Activated effector memory CD4-positive, alpha-beta T cell treated with Interleukin-2 at 50 U/mL for 16 hours (primary cell): ENCODE measurements around the gene METTL14.

Experiments used
- DNase-seq: peaks from one replicate; pipeline ENCODE4 v3.0.0-alpha.2; 2020

METTL14 gene

GRCh38 chr4:118734491-118735205, 49.5 kb downstream of the METTL14 start:
- no peak for DNase-seq

- DNase-seq = no peak
Observed at GRCh38 chr4:118736900-118737299, 51.7 kb downstream of the METTL14 start.

- DNase-seq = no peak
Observed at GRCh38 chr4:118738090-118738489, 52.9 kb downstream of the METTL14 start.

GRCh38 chr4:118739022-118739713, 54.0 kb downstream of the METTL14 start:
- no peak for DNase-seq

GRCh38 chr4:118740869-118741268, 55.7 kb downstream of the METTL14 start:
- DNase-seq = no peak

GRCh38 chr4:118741301-118741855, 56.2 kb downstream of the METTL14 start:
- DNase-seq = no peak

- no peak for DNase-seq
Observed at GRCh38 chr4:118742050-118742449, 56.9 kb downstream of the METTL14 start.

- DNase-seq = no peak
Observed at GRCh38 chr4:118743867-118744266, 58.7 kb downstream of the METTL14 start.

- no peak for DNase-seq
Observed at GRCh38 chr4:118745357-118745756, 60.2 kb downstream of the METTL14 start.

- DNase-seq = no peak
Observed at GRCh38 chr4:118746251-118746919, 61.2 kb downstream of the METTL14 start.

- DNase-seq = no peak
Observed at GRCh38 chr4:118749347-118749988, 64.3 kb downstream of the METTL14 start.

GRCh38 chr4:118751629-118752323, 66.6 kb downstream of the METTL14 start:
- no peak for DNase-seq

- no peak for DNase-seq
Observed at GRCh38 chr4:118752551-118752950, 67.4 kb downstream of the METTL14 start.

GRCh38 chr4:118753096-118753495, 67.9 kb downstream of the METTL14 start:
- DNase-seq = no peak

- DNase-seq = no peak
Observed at GRCh38 chr4:118753685-118754084, 68.5 kb downstream of the METTL14 start.

GRCh38 chr4:118754890-118755289, 69.7 kb downstream of the METTL14 start:
- DNase-seq = no peak

GRCh38 chr4:118755438-118756226, 70.4 kb downstream of the METTL14 start:
- DNase-seq = no peak

GRCh38 chr4:118756429-118756828, 71.2 kb downstream of the METTL14 start:
- no peak for DNase-seq

- DNase-seq = no peak
Observed at GRCh38 chr4:118756958-118757357, 71.8 kb downstream of the METTL14 start.

- DNase-seq = no peak
Observed at GRCh38 chr4:118757761-118758251, 72.6 kb downstream of the METTL14 start.

- no peak for DNase-seq
Observed at GRCh38 chr4:118758293-118758692, 73.1 kb downstream of the METTL14 start.
